Endothelial cell of umbilical vein (primary cell): ENCODE measurements around the gene C1QC. TPM values are rescaled to one million over a fixed set of nuclear protein-coding genes. Genes with fewer than 3 reads are reported as not detected.

Experiments used
- BruUV-seq: library from RNA; stranded (reverse); fragments of 400-500 nt; replicated peaks from 2 replicates; lab custom pipeline; 2021; lab: Mats Ljungman, UMichigan
- CTCF ChIA-PET: fragments of 300-600, 350-600 bp; sonication (Branson Sonifier 250); formaldehyde crosslinking; loops from one replicate; lab custom pipeline; 2021; ENCODE audit warnings: antibody characterized with exemption, inconsistent platforms; lab: Charles Lee
- POLR2A ChIA-PET: fragments of 300-600, 350-600 bp; sonication (Branson Sonifier 250); formaldehyde crosslinking; loops from one replicate; lab custom pipeline; 2021; ENCODE audit warnings: antibody characterized with exemption, inconsistent platforms; lab: Charles Lee
- DNase-seq: peaks from one replicate; pipeline ENCODE4 v3.0.0-alpha.2; 2011; ENCODE audit warnings: low read depth, low spot score
- FAIRE-seq: peaks from 2 replicates; lab custom pipeline; 2011; peaks lifted over from hg19 to GRCh38; lab: Jason Lieb, UNC
- H2AFZ ChIP-seq: 2 replicates; pipeline ENCODE4 v1.6.0; 2012; ENCODE audit warnings: low read depth, low read length, control low read depth, inconsistent platforms
- H3K27ac ChIP-seq: 2 replicates; pipeline ENCODE4 v1.5.1; 2011; ENCODE audit warnings: low read depth, mild to moderate bottlenecking, control low read depth, low read length, moderate library complexity; ENCODE audit not compliant: insufficient read depth
- H3K27me3 ChIP-seq, 2 experiments: 2 replicates each; pipeline versions ENCODE4 v1.6.0 to v1.6.1; 2011; ENCODE audit warnings: low read length in 2 of 2, mixed read lengths in 1 of 2; ENCODE audit not compliant: control insufficient read depth in 2 of 2, insufficient read depth in 2 of 2
- H3K36me3 ChIP-seq, 2 experiments: 2 replicates in 1 of 2; 3 replicates in 1 of 2; pipeline ENCODE4 v1.5.1; 2011; ENCODE audit warnings: low read length in 2 of 2, mild to moderate bottlenecking in 1 of 2, moderate library complexity in 1 of 2; ENCODE audit not compliant: control insufficient read depth in 2 of 2, insufficient read depth in 2 of 2; ENCODE audit errors: extremely low read depth in 1 of 2
- H3K4me1 ChIP-seq: 3 replicates; pipeline ENCODE4 v1.5.1; 2011; ENCODE audit warnings: mild to moderate bottlenecking, low read length; ENCODE audit not compliant: control insufficient read depth, insufficient read depth; ENCODE audit errors: extremely low read depth
- H3K4me2 ChIP-seq: 2 replicates; pipeline ENCODE4 v1.6.1; 2011; ENCODE audit warnings: low read length, control low read depth, mixed read lengths; ENCODE audit not compliant: insufficient read depth
- H3K4me3 ChIP-seq, 3 experiments: fragments of 200-600 bp in 1 of 3; sonication (generic), shearing (Covaris generic) in 1 of 3; replicated peaks in 1 of 3; 2 replicates each; pipeline ENCODE4 v1.5.1; 2011 to 2016; ENCODE audit warnings: control low read depth in 3 of 3, low read length in 3 of 3, mild to moderate bottlenecking in 2 of 3, inconsistent platforms in 1 of 3, low read depth in 1 of 3, moderate library complexity in 1 of 3; ENCODE audit not compliant: insufficient read depth in 1 of 3
- H3K79me2 ChIP-seq: 2 replicates; pipeline ENCODE4 v1.6.0; 2012; ENCODE audit warnings: low read length, inconsistent platforms; ENCODE audit not compliant: control insufficient read depth, insufficient read depth
- H3K9ac ChIP-seq: replicated peaks from 2 replicates; pipeline ENCODE3; 2011; ENCODE audit warnings: low read length, control low read depth; ENCODE audit not compliant: insufficient read depth; ENCODE audit errors: extremely low read depth
- H3K9me1 ChIP-seq: replicated peaks from 3 replicates; pipeline ENCODE4 v1.6.0; 2011; ENCODE audit warnings: mild to moderate bottlenecking, low read length; ENCODE audit not compliant: control insufficient read depth, insufficient read depth; ENCODE audit errors: extremely low read depth
- H3K9me3 ChIP-seq: replicated peaks from 2 replicates; pipeline ENCODE4 v1.5.1; 2012; ENCODE audit warnings: low read length, inconsistent platforms; ENCODE audit not compliant: control insufficient read depth, insufficient read depth
- H4K20me1 ChIP-seq: replicated peaks from 2 replicates; pipeline ENCODE3; 2011; ENCODE audit warnings: mild to moderate bottlenecking, low read length; ENCODE audit not compliant: control insufficient read depth, insufficient read depth; ENCODE audit errors: extremely low read depth
- GATA2 ChIP-seq: IDR thresholded peaks from 2 replicates; pipeline ENCODE4 v1.7.0; 2011; ENCODE audit warnings: low read depth, mild to moderate bottlenecking, moderate library complexity, mixed read lengths, low read length; ENCODE audit not compliant: insufficient read length, insufficient read depth
- POLR2A ChIP-seq: IDR thresholded peaks from 2 replicates; pipeline ENCODE4 v1.6.1; 2012; ENCODE audit warnings: low read depth, mild to moderate bottlenecking, control low read depth, low read length
- dilution Hi-C: fragments of 300-500 bp; cut with MboI; formaldehyde crosslinking; loops from one replicate; pipeline ENCODE4 v1.15.0; 2019; ENCODE audit warnings: low sequenced_read_pairs; ENCODE audit not compliant: extremely low pct_ligation_motif_present
- intact Hi-C: fragments of 100-400 bp; cut with micrococcal nuclease; formaldehyde crosslinking; loops from one replicate; pipeline ENCODE4 v1.10.0; 2022
- polyA plus RNA-seq, 4 experiments: library from polyadenylated mRNA; depleted of rRNA in 3 of 4; stranded (reverse) in 3 of 4; unstranded in 1 of 4; fragments of >200 nt; gene quantifications; 2 replicates each; pipeline versions ENCODE4 v1.2.1 to v1.2.3, GENCODE V29; 2011 to 2012; ENCODE audit warnings: missing spikeins in 1 of 4
- total RNA-seq: library from RNA; stranded (reverse); gene quantifications from 2 replicates; pipeline ENCODE4 v1.2.3, GENCODE V29; 2021
- TF ChIP-seq, protein P1 (sequence below), 2 donors: IDR thresholded peaks; 1 replicate in 1 of 2; 2 replicates in 1 of 2; pipeline ENCODE4 v1.5.1; 2011; ENCODE audit warnings: low read length in 2 of 2, mild to moderate bottlenecking in 2 of 2, moderate library complexity in 2 of 2, control low read depth in 1 of 2, inconsistent platforms in 1 of 2, low read depth in 1 of 2; ENCODE audit not compliant: insufficient read depth in 1 of 2; ENCODE audit errors: extremely low read depth in 1 of 2

The C1QC gene
- total and polyA plus RNA-seq, 2 donors (not counting 3 experiments of a cell fraction or from before 2014, with no cell fraction given), result not detected

DNA sequence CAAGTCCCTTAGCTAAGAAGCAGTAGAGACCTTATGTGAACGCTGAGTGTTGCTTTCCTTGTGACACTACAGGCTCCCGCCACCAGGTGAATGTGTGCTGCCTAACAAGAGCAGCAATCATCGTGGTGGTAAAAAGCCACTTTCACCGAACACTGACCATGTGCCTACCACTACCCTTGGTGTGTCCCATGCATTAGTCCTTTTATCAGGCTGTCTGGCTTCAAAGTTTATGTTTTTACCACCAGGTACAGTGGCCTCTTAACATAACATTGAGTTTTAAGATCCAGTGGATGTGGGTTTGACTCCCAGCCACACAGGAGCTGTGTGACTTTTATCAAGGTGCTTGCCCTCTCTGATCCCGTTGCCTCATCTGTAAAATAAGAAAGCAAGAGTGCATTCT, 11.3 kb downstream of the C1QC start:
- no peak for FAIRE-seq

More for the DNA sequence above, 11.3 kb downstream of the C1QC start:
- Histone ChIP-seq H3K9me1 (no peaks in the 10 kb centered on the region), H3K27me3 (peaks cover 2 to 9% of the 10 kb centered on the region in 2 experiments), H4K20me1 (no peaks in the 10 kb centered on the region), H3K27ac (no peak overlapping the region), H3K79me2 (no peaks in the 10 kb centered on the region), H3K4me1 (no peaks in the 10 kb centered on the region), H3K36me3 (no peaks in the 10 kb centered on the region), H3K4me3 (no peak overlapping the region), H3K9ac (no peak overlapping the region), H2AFZ (no peak overlapping the region), H3K9me3 (no peaks in the 10 kb centered on the region), H3K4me2 (no peak overlapping the region)
- TF ChIP-seq POLR2A (no peak), GATA2 (no peak)
- TF ChIP-seq, protein P1, sequence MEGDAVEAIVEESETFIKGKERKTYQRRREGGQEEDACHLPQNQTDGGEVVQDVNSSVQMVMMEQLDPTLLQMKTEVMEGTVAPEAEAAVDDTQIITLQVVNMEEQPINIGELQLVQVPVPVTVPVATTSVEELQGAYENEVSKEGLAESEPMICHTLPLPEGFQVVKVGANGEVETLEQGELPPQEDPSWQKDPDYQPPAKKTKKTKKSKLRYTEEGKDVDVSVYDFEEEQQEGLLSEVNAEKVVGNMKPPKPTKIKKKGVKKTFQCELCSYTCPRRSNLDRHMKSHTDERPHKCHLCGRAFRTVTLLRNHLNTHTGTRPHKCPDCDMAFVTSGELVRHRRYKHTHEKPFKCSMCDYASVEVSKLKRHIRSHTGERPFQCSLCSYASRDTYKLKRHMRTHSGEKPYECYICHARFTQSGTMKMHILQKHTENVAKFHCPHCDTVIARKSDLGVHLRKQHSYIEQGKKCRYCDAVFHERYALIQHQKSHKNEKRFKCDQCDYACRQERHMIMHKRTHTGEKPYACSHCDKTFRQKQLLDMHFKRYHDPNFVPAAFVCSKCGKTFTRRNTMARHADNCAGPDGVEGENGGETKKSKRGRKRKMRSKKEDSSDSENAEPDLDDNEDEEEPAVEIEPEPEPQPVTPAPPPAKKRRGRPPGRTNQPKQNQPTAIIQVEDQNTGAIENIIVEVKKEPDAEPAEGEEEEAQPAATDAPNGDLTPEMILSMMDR (IDR thresholded peaks at IDR 0.05; ENCODE audit: extremely low read depth in 1 of 2, insufficient read depth in 1 of 2, low read depth in 1 of 2, low read length in 2 of 2), result peak in 1 of 2 donors; percentile 6
- CTCF ChIA-PET, result interaction anchor here (0.8 to 1.9 kb wide), 2 partner anchors 12 to 279 kb away, joined by 4 read pairs; no protein-coding TSS in a partner anchor
- DNase-seq, result no peak
- dilution Hi-C loops, result loop anchor here (25.0 kb wide), 1 partner anchor 308 kb away; the partner anchor contains the start of gene LACTBL1
- BruUV-seq, result no TSS peak
- intact Hi-C loops, result no loop called here
- POLR2A ChIA-PET, result no interaction called here
